IMR-90 (cell line): ENCODE data around the gene MYPN. TPM values are rescaled to one million over a fixed set of nuclear protein-coding genes. Genes with fewer than 3 reads are reported as not detected.

Experiments
- ATAC-seq: fragments of 200-7000 bp; cut with Tn5 transposase; 2 replicates; pipeline ENCODE4 v1.9.1; 2020; ENCODE audit warnings: low read depth, mild to moderate bottlenecking, moderate library complexity
- BruUV-seq: library from RNA; stranded (reverse); fragments of 400-500 nt; replicated peaks from 2 replicates; lab custom pipeline; 2021; lab: Mats Ljungman, UMichigan
- CTCF ChIA-PET: fragments of 300-600 bp; formaldehyde crosslinking; extraction: SDS; loops from one replicate; lab custom pipeline; 2021; ENCODE audit warnings: antibody characterized with exemption; lab: Yijun Ruan, JAX
- POLR2A ChIA-PET: fragments of 300-600 bp; sonication (Branson Sonifier 250); formaldehyde crosslinking; loops from one replicate; lab custom pipeline; 2022; ENCODE audit warnings: antibody characterized with exemption; ENCODE audit not compliant: unreplicated experiment; lab: Charles Lee
- DNase-seq: peaks from one replicate; pipeline ENCODE4 v3.0.0; 2013
- H2AFZ ChIP-seq: replicated peaks from 2 replicates; pipeline ENCODE3; 2013; ENCODE audit warnings: low read length, mild to moderate bottlenecking; ENCODE audit not compliant: poor library complexity
- H2AK5ac ChIP-seq: 2 replicates; pipeline ENCODE4 v1.6.1; 2013; ENCODE audit warnings: low read depth, low read length, inconsistent platforms
- H2AK9ac ChIP-seq: replicated peaks from 2 replicates; pipeline ENCODE3; 2013; ENCODE audit warnings: mild to moderate bottlenecking, low read depth, low read length, moderate library complexity; ENCODE audit not compliant: poor library complexity
- H2BK120ac ChIP-seq: 2 replicates; pipeline ENCODE4 v1.6.1; 2013; ENCODE audit warnings: low read depth, low read length, inconsistent platforms
- H2BK15ac ChIP-seq: 3 replicates; pipeline ENCODE4 v1.6.1; 2013; ENCODE audit warnings: low read depth, low read length, inconsistent platforms
- H2BK20ac ChIP-seq: 2 replicates; pipeline ENCODE4 v1.6.1; 2013; ENCODE audit warnings: low read depth, mild to moderate bottlenecking, inconsistent platforms, low read length, moderate library complexity
- H2BK5ac ChIP-seq: 2 replicates; pipeline ENCODE4 v1.6.1; 2013; ENCODE audit warnings: mild to moderate bottlenecking, low read depth, low read length, inconsistent platforms; ENCODE audit not compliant: poor library complexity, severe bottlenecking
- H3K14ac ChIP-seq: replicated peaks from 2 replicates; pipeline ENCODE4 v1.6.1; 2013; ENCODE audit warnings: low read depth, low read length, inconsistent platforms
- H3K18ac ChIP-seq: 2 replicates; pipeline ENCODE4 v1.6.1; 2013; ENCODE audit warnings: low read depth, low read length, control low read depth
- H3K23ac ChIP-seq: 2 replicates; pipeline ENCODE4 v1.6.1; 2013; ENCODE audit warnings: low read depth, low read length, inconsistent platforms
- H3K27ac ChIP-seq: 2 replicates; pipeline ENCODE4 v1.5.1; 2013; ENCODE audit warnings: mild to moderate bottlenecking, control low read depth, low read length; ENCODE audit not compliant: insufficient read depth
- H3K27me3 ChIP-seq: 2 replicates; pipeline ENCODE4 v1.6.1; 2013; ENCODE audit warnings: low read length; ENCODE audit not compliant: control insufficient read depth, insufficient read depth
- H3K36me3 ChIP-seq: 2 replicates; pipeline ENCODE4 v1.6.1; 2013; ENCODE audit warnings: low read length, mixed read lengths; ENCODE audit not compliant: control insufficient read depth, insufficient read depth
- H3K4ac ChIP-seq: 2 replicates; pipeline ENCODE4 v1.6.1; 2013; ENCODE audit warnings: low read depth, low read length, inconsistent platforms
- H3K4me1 ChIP-seq: 2 replicates; pipeline ENCODE4 v1.6.1; 2013; ENCODE audit warnings: low read length, mixed read lengths; ENCODE audit not compliant: control insufficient read depth, insufficient read depth
- H3K4me2 ChIP-seq: 2 replicates; pipeline ENCODE4 v1.6.1; 2013; ENCODE audit warnings: low read depth, mild to moderate bottlenecking, control low read depth, low read length, moderate library complexity
- H3K4me3 ChIP-seq: 2 replicates; pipeline ENCODE4 v1.5.1; 2013; ENCODE audit warnings: low read depth, mild to moderate bottlenecking, control low read depth, low read length, moderate library complexity; ENCODE audit not compliant: insufficient read depth
- H3K56ac ChIP-seq: 2 replicates; pipeline ENCODE4 v1.6.1; 2013; ENCODE audit warnings: low read length, inconsistent platforms; ENCODE audit not compliant: insufficient read depth; ENCODE audit errors: extremely low read depth
- H3K79me1 ChIP-seq, 2 experiments: 2 replicates each; pipeline ENCODE4 v1.6.1; 2013; ENCODE audit warnings: low read length in 2 of 2, inconsistent platforms in 1 of 2, low read depth in 1 of 2
- H3K9ac ChIP-seq: 2 replicates; pipeline ENCODE4 v1.6.1; 2013; ENCODE audit warnings: low read depth, low read length, control low read depth
- H3K9me1 ChIP-seq: 2 replicates; pipeline ENCODE4 v1.6.1; 2013; ENCODE audit warnings: low read length, inconsistent platforms; ENCODE audit not compliant: insufficient read depth
- H3K9me3 ChIP-seq: 2 replicates; pipeline ENCODE4 v1.6.1; 2013; ENCODE audit warnings: low read length; ENCODE audit not compliant: control insufficient read depth, insufficient read depth
- H4K20me1 ChIP-seq: 2 replicates; pipeline ENCODE4 v1.6.1; 2013; ENCODE audit warnings: low read length, inconsistent platforms; ENCODE audit not compliant: insufficient read depth
- H4K5ac ChIP-seq: 2 replicates; pipeline ENCODE4 v1.6.1; 2013; ENCODE audit warnings: mild to moderate bottlenecking, low read depth, low read length, control low read depth
- H4K8ac ChIP-seq, 2 experiments: 2 replicates each; pipeline ENCODE4 v1.6.1; 2013; ENCODE audit warnings: low read depth in 2 of 2, low read length in 2 of 2, control low read depth in 1 of 2, inconsistent platforms in 1 of 2
- H4K91ac ChIP-seq: 2 replicates; pipeline ENCODE4 v1.6.1; 2013; ENCODE audit warnings: low read depth, low read length, inconsistent platforms; ENCODE audit not compliant: insufficient read depth
- WGBS, 2 experiments: methylation state at CpG; one replicate each; pipeline versions ENCODE4 v1.1.5 to v1.1.7; 2013; ENCODE audit warnings: missing lambda C conversion rate in 2 of 2; ENCODE audit not compliant: insufficient read length in 1 of 2; ENCODE audit errors: extremely low coverage in 2 of 2; 5-methylcytosine and 5-hydroxymethylcytosine counted together
- dilution Hi-C: fragments of 300-500 bp; cut with HindIII; formaldehyde crosslinking; loops from one replicate; pipeline ENCODE4 v1.14.3; 2018; ENCODE audit warnings: low sequenced_read_pairs; ENCODE audit not compliant: unreplicated experiment
- in situ Hi-C: fragments of 300-500 bp; cut with MboI; formaldehyde crosslinking; loops from 3 replicates; pipeline ENCODE4 v1.14.3; 2019; ENCODE audit warnings: low sequenced_read_pairs, inconsistent platforms, mixed read lengths
- intact Hi-C: fragments of 100-400 bp; cut with micrococcal nuclease; formaldehyde crosslinking; loops from 2 replicates; pipeline ENCODE4 v1.10.0; 2022
- polyA plus RNA-seq, 3 experiments: library from polyadenylated mRNA; depleted of rRNA; stranded (reverse); fragments of >200 nt; gene quantifications; 2 replicates each; pipeline ENCODE4 v1.2.3, GENCODE V29; 2012; ENCODE audit warnings: low replicate concordance in 1 of 3
- total RNA-seq: library from RNA; depleted of rRNA; stranded (reverse); fragments of >200 nt; gene quantifications from 2 replicates; pipeline ENCODE4 v1.2.3, GENCODE V29; 2012
- TF ChIP-seq, protein P1 (sequence below): fragments of 150-350 bp; IDR thresholded peaks from 2 replicates; pipeline ENCODE4 v1.6.1; 2017; ENCODE audit warnings: mild to moderate bottlenecking, antibody characterized with exemption, low read length, low read depth
- TF ChIP-seq, protein P2 (sequence below): conservative IDR thresholded peaks from 2 replicates; pipeline ENCODE4 v1.5.1; 2012; ENCODE audit warnings: mild to moderate bottlenecking, low read depth, low read length, improper control_type of control experiment

Gene MYPN
- total and polyA plus RNA-seq, 2 of the 4 experiments (the other 2 are of a cell fraction) = 7.8 to 13.1 TPM

GRCh38 chr10:68133523-68133922, 24.2 kb downstream of the MYPN start:
- Histone ChIP-seq H3K14ac (peak overlapping the region; percentile 21), H3K4me3 (no peak overlapping the region), H3K27ac (peak overlapping the region; percentile 87), H2BK5ac (peak overlapping the region; percentile 100), H4K5ac (peak overlapping the region; percentile 99; the same call in 1 of the 2 replicates), H2BK15ac (peak overlapping the region; percentile 94), H3K23ac (peak overlapping the region; percentile 6; the same call in 1 of the 2 replicates), H3K4ac (peak overlapping the region; percentile 75), H3K4me1 (peaks cover 14% of the 10 kb centered on the region), H2AFZ (peak overlapping the region; percentile 9), H4K8ac (peak overlapping the region; percentile 71 to 75), H3K18ac (peak overlapping the region; percentile 84; the same call in 1 of the 2 replicates), H2AK5ac (peak overlapping the region; percentile 83), H4K20me1 (0 out of 2 replicates have a peak, but pooled peaks cover 3% of the 10 kb centered on the region), H2BK120ac (peak overlapping the region; percentile 83), H4K91ac (peak overlapping the region; percentile 64), H3K27me3 (no peaks in the 10 kb centered on the region), H3K36me3 (no peaks in the 10 kb centered on the region), H3K9me3 (no peaks in the 10 kb centered on the region), H3K56ac (peak overlapping the region; percentile 2; the same call in 1 of the 2 replicates), H3K9ac (peak overlapping the region; percentile 67; the same call in 1 of the 2 replicates), H3K9me1 (0 out of 2 replicates have a peak, but pooled peaks cover 5% of the 10 kb centered on the region), H3K79me1 (peaks cover 7 to 14% of the 10 kb centered on the region in 2 experiments; a peak in 2 of 4 replicates), H2BK20ac (peak overlapping the region; percentile 28), H3K4me2 (no peak overlapping the region), H2AK9ac (peak overlapping the region; percentile 21)
- ATAC-seq = no peak; the same call in 1 of the 2 replicates
- ChIA-PET CTCF (no interaction called here), POLR2A (interaction anchor here (0.7 kb wide), 1 partner anchor 36 kb away, joined by 3 read pairs; no protein-coding TSS in a partner anchor)
- BruUV-seq = no TSS peak
- 50% methylated on average over 1 of the region's 2 CpGs; no CpG with 5 or more reads in 1 of the 2 experiments for WGBS, 2 experiments
- in situ Hi-C loops = no loop called here
- peak; percentile 57 for DNase-seq
- dilution Hi-C loops = no loop called here
- TF ChIP-seq, protein P1, sequence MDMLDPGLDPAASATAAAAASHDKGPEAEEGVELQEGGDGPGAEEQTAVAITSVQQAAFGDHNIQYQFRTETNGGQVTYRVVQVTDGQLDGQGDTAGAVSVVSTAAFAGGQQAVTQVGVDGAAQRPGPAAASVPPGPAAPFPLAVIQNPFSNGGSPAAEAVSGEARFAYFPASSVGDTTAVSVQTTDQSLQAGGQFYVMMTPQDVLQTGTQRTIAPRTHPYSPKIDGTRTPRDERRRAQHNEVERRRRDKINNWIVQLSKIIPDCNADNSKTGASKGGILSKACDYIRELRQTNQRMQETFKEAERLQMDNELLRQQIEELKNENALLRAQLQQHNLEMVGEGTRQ = no peak
- TF ChIP-seq, protein P2, sequence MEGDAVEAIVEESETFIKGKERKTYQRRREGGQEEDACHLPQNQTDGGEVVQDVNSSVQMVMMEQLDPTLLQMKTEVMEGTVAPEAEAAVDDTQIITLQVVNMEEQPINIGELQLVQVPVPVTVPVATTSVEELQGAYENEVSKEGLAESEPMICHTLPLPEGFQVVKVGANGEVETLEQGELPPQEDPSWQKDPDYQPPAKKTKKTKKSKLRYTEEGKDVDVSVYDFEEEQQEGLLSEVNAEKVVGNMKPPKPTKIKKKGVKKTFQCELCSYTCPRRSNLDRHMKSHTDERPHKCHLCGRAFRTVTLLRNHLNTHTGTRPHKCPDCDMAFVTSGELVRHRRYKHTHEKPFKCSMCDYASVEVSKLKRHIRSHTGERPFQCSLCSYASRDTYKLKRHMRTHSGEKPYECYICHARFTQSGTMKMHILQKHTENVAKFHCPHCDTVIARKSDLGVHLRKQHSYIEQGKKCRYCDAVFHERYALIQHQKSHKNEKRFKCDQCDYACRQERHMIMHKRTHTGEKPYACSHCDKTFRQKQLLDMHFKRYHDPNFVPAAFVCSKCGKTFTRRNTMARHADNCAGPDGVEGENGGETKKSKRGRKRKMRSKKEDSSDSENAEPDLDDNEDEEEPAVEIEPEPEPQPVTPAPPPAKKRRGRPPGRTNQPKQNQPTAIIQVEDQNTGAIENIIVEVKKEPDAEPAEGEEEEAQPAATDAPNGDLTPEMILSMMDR = no peak
- intact Hi-C loops = no loop called here
